HG02840 (cell line): ENCODE data around the gene HELZ2.
"Not testable (repeated sequence)": the region's sequence is repeated elsewhere in the genome, so short reads cannot be mapped to it uniquely, and the experiment has no call there.

Source experiments
- ATAC-seq: cut with Tn5 transposase; IDR thresholded peaks from one replicate; pipeline ENCODE4 v1.9.1; 2021; ENCODE audit warnings: mild to moderate bottlenecking, moderate library complexity, moderate number of reproducible peaks; ENCODE audit not compliant: unreplicated experiment, low FRiP score

The HELZ2 gene

DNA sequence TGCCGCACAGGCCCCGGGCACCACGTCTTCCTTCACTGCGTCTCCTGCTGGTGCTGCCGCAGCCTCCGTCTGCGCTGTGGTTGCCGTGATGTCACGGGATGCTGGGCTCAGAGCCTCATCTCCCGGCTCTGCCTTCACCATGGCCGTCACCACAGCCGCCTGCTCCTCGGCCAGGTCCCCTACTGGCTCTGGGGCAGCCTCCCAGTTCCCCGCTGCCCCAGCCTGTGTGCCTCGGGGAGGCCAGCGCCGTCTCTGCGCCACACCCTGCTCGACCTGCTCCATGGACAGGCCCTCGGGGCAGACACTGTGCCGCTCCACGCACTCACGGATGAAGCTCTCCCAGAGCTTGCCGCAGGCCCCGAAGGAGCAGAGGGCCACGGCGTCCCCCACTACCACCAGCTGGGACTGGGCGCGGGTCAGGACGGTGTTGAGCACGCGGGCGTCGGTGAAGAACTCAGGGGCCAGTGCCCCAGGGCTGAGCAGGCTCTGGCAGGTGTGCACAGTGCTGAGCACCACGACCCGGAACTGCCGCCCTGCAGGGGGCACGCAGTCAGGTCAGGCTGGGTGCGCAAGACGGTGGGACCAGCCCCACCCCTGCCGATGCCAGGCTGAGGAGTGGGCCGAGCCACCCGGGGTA lies 8.2 kb downstream of the HELZ2 start:
- no peak for ATAC-seq

DNA sequence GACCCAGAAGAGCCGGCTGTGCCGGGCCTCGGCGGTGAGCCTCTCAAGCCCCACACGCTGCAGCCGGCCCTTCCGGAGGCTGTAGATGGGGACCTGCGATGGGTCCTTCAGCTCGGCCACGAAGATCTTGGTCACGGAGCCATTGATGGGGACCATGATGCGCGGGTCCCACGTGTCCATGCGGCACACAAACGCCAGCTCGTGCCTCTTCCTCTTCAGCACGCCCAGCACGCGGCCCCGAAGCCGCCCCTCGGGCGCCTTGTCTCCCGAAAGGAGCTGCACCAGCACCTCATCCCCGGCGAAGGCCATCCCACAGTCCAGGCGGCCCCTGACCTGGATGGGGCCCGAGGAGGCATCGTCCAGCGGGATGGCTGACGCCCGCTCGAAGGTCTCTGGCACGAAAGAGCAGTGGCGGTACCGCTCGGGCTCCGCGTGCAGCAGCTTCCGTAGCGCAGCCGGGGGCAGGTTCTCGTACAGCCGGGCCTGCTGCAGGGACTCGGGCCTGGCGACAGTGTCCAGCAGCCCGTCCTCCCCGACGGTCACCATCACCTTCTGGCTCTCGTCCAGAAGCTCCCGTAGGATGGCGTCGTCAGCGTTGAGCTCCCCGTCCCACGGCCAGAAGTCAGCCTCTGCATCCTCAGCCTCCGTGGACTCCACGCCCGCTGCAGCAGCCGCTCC lies 8.9 kb downstream of the HELZ2 start:
- ATAC-seq, result no peak

DNA sequence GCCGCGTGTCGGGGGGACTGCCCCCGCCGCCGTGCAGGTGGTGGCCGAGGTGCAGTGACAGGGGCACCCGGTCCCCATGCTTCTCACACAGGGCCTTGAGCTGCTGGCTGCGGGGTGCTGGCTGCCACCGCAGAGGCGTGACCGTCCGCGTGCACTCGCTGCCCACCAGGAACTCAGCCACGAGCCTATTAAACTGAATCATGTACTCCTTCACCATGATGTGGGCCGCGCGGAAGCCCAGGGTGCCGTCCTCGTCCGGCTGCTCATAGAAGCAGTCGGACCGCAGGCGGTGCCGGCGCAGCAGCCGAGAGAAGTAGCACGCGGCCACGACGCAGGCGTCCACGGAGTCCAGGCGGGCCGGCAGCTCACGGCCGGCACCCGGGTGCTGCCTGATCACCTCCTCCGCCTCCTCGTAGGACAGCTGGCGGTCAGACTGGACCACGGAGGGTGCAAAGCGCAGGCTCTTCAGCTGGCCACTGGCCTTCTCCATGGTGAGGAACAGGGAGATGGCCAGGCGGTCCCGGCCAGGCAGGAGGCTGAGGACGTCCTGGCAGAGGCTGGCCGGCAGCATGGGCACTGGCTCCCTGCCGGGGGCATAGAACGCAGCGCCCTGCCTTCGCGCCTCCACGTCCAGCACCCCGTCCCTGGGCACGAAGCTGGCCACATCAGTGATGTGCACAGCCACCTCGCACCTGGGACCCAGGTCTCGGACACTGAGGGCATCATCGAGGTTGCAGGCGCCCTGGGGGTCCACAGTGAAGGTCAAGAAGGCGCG lies 9.8 kb downstream of the HELZ2 start:
- no peak for ATAC-seq

DNA sequence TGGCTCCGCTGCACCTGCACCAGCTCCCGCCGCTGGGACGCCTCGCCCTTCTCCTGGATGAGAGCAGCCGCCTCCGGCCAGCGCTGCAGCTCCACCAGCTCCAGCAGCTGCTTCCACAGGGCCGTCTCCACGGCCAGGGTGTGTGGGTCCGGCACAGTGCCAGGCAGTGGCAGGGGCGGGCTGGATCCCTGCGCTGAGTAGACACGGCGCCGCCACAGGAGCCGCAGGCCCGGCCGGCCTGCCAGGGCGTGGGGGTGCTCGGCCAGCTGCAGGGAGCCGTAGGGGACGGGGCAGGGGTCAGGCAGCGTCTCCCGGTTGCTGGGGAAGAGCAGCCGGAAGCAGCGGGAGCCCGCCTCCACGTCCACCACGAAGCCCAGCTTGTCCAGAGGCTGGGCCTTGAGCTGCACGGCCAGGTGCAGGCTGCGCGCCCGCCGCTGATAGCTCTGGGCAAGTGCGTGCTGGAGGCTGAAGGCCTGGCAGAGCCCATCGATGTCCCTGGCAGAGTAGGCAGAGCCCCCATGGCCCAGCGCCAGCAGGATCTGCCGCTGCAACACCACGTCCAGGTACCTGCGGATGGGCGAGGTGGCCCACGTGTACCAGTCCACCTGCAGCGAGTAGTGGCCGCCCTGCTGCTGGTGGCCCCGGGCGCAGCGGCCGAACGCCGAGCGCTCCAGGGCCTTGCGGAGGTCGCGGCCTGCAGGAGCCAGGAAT lies 10.7 kb downstream of the HELZ2 start:
- ATAC-seq, result no peak

DNA sequence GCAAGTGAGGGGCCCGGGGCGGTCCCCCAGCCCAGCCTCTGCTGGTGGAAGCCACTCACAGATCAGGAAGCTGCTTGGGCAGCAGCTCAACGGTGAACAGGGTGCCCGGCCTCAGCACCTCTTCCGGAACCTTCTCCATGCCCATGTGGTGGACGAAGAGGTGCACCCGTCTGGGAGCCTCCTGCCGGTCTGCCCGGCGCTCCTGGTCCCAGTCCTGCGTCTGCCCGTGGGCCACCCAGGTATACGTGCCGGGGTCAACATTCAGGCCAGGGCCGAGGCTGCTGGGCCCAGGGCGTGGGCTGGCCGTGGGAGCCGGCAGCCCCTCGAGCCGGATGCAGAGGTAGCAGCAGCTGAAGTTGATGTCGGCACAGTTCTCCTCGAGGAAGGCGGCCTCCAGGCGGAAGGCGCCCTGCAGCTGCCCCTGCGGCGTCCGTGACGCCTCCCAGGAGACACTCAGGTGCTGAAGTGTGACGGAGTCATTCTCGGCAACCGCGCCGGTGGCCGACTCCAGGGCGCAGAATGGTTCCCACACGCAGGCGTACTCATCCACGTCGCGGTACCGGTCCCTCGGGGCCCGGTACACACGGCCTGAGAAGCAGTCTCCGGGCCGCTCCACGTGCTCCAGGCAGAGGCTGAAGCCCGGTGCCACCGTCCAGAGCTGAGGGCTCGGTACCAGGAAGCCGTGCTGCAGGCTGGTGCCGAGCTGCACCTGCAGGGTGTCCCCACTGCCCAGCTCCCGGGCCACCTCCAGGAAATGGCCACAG lies 11.4 kb downstream of the HELZ2 start:
- no peak for ATAC-seq

DNA sequence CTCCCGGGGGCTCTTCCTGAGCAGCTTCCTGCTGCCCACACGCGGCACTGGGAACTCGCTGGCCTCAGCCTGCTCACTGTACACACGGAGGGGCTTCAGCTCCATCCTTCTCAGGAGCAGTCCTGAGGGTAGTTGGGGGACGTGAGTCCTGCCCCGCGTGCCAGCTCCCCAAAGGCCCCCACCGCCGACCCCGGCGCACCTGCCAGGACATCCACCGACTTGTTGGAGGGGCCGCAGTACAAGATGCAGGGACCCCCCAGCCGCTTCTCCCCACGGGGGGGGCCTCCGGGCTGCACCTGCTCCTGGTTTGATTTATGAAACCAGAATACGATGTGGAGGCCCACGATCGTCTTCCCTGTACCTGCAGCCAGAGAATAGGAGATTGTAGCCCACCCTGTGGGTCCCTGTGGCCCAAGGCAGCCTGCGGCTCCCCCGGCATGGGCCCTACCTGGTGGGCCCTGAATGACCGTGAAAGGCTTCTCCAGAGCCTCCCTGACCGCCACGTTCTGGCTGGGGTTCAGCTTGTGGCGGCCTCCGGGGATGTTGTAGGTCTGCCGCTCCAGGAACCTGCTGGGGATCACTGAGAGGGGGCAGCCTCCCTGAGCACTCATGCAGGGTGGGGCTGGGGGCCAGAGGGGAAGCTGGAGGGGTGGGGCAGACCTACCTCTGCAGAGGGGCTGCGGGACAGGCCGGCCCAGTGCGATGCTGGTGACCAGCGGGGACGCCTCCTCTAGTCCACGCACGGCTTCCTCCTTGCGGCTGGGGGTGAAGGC lies 12.2 kb downstream of the HELZ2 start:
- ATAC-seq, result no peak

DNA sequence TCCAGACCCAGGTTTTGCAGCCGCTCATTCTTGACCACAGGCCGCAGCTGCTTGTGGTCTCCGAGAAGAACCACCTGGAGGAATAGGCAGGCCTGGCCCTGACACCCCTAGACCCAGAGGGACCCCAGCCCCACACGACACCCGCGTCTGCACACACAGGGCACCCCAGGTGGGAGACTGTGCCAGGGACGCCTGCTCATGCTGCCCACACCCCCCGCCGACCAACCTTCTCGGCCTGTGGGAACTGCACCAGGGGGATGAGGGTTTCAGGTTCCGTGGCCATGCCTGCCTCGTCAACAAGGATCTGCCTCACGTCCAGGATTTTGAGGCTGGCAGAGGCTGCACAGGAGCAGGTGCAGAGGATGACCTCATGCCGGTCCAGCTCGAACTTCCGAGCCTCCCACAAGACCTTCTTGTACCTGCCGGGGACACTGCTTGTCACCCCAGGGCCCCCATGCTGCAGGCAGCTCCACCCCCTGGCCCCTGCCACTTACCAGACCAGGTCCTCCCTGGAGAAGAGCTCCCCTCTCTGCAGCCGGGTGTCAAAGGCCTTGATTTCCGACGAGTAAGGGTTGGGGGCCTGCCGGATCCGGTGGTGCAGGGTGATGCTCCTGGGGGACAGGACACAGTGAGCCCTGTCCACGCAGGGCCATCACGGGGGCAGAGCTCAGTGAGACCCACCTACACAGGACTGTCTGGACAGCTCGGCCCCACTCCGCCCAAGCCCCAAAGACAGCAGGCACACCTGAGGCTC lies 13.0 kb downstream of the HELZ2 start:
- ATAC-seq, result no peak

DNA sequence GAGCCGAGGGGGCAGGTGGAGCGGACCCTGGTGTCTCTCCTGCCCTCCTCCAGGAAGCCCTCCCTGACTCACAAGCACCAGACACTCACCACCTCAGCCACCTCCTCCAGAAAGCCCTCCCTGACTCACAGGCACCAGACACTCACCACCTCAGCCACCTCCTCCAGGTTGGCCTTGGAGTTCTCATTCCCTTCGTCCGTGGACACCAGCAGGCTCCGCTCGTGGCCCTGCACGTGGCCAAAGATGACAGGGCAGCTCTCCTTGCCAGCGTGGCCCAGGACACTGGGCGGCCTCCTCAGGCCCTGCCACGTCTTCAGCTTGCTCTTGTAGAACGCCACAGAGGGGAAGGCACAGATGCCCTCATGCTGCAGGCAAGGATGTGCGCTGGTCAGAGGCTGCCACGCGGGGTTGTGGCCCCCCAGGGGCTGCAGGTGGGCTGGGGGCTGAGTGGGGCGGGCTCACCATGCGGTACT lies 13.7 kb downstream of the HELZ2 start:
- ATAC-seq, result no peak

DNA sequence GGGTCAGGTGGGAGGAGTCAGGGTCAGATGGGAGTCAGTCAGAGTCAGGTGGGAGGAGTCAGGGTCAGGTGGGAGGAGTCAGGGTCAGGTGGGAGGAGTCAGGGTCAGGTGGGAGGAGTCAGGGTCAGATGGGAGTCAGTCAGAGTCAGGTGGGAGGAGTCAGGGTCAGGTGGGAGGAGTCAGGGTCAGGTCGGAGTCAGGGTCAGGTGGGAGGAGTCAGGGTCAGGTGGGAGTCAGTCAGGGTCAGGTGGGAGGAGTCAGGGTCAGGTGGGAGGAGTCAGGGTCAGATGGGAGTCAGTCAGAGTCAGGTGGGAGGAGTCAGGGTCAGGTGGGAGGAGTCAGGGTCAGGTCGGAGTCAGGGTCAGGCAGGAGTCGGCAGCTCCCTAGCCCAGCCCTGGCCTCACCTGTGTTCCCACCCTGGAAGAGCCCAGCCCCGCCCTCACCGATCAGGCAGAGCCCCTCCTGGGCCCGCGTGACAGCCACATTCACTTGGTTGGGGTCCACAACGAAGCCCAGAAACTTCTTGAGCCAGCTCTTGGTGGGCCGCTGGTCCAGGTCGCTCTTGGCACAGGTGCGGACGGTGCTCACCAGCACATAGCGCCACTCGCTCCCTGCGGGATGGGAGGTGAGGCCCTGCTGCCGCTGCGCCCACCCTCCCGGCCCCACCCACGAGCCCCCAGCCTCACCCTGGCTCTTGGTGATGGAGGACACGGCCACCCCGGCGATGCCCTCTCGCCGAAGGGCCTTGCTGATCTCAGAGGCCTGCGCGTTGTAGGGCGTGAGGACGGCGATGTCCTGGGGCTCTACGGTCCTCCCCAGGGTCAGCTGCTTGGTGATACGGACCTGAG lies 14.3 kb downstream of the HELZ2 start:
- not testable (repeated sequence) for ATAC-seq

DNA sequence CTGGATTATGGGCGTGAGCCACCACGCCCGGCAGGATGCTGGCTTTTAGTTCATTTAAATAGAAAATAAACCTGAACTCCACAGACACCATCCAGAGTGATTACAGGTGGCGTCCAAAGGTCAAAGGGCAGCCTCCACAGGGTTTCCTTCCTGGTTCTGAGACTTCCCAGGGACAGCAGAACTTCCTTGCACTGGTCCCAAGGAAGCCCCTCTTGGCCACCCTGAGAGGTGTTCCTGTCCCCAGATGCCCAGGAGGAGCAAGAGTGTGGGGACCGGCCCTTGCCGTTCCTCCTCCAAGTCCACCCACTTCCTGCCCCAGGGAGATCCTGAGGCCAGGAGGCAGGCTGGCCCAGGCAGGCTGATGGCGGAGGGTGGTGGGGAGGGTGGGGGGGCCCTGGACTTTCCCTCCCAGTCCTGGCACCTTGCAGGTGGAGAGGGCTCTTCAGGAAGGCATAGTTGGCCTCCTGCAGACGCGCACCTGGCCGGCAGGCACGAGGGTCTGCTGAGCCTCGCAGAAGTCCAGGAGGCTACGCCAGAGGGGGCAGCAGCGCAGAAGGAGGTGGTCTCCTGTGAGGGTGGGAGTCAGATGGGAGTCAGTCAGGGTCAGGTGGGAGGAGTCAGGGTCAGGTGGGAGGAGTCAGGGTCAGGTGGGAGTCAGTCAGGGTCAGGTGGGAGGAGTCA lies 15.1 kb downstream of the HELZ2 start:
- ATAC-seq, result no peak

DNA sequence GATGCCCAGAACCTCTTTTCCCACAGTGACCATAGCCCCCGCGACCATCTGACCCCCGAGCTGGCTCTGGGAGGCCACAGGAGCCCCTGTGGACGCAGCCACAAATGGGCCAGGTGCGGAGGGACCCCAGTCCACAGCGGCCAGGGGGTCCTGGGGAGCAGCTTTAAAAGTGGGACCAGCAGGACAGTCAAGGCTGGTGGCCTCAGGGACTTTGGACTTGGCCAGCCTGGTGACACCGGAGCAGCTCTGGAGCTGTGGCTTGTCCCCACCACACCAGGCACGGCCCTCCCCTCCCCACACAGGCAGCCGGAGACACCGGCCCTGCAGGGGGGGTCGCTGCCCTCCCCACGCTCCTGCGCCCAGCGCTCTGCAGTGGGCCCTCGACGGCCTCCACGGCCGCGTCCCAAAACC lies 16.6 kb downstream of the HELZ2 start:
- ATAC-seq, result no peak

DNA sequence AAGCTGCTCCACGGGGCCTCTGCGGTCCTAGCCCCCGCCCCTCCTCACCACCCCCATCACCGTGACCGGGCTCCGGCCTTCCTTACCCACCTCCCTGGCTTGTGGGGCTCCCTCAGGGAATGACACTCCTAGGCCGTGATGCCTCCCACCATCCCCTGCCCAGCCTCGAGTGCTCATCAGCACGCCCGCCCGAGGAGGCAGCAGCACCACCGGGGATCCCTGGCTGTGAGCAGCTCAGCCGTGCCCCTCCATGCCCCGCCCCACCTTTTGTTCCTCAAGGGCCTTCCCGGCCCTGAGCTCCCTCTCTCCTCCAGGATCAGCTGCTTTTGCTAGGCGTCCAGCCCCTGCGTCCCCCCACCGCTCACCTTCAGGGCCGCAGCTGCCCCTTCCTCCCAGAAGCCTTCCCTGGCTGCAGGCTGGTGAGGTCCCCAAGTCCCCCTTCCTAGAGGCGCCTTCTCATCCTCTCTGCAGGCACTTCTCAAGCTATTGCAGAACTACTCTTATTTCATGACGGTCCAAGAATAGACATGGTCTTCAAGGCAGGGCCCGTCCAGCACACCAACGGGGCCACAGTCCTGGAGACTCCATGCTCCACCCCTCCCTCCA lies 17.1 kb downstream of the HELZ2 start:
- ATAC-seq, result no peak

DNA sequence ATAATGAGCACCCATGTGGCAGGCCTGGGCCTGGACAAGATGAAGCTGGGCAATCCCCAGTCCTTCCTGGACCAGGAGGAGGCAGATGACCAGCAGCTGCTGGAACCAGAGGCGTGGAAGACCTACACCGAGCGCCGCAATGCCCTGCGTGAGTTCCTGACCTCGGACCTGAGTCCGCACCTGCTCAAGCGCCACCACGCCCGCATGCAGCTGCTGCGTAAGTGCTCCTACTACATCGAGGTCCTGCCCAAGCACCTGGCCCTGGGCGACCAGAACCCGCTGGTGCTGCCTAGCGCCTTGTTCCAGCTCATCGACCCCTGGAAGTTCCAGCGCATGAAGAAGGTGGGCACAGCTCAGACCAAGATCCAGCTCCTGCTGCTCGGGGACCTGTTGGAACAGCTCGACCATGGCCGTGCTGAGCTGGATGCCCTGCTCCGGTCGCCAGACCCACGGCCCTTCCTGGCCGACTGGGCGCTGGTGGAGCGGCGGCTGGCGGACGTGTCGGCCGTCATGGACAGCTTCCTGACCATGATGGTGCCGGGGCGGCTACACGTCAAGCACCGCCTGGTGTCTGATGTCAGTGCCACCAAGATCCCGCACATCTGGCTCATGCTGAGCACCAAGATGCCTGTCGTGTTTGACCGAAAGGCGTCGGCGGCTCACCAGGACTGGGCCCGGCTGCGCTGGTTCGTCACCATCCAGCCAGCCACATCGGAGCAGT lies 18.2 kb downstream of the HELZ2 start:
- no peak for ATAC-seq

DNA sequence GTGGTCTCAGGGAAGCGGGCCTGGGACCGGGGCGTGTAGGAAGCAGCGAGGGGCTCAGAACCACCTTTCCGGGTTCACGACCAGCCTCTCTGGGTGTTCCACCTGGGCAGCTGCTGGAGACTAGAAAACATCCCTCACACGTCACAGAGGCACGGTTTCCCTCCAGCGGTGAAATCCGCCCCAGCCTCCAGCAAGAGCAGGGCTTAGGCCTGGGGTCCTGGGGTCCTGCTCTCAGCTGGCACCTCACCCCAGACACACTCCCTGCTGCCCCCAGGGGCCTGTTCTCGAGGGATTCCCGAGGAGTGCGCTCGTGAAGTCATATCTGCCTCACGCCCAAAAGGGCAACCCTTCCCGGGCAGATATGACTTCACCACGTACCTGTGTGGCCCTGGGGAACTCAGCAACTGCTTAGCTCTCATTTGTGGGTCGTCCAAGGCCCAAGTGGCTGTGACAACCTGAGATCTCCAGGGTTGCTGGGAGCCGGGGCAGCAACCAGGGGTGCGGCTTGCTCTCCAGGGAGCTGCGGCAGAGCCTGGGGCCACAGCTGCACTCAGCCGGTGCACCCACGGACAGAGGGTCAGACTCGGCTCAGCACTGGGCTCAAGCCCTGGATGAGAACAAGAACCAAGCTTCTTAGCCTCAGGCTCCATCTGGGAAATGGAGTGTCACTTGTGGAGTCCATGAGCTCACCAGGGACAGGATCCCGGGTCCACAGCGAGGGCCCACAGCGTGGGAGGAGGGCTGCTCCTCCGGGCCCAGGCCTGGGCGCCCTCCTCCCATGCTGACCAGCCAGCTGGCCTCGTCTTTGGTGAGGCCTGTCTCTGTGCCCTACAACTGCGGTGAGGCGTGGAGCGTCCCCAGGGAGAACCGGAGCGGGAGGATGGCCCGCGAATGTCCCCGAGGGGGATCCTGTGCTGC lies 19.4 kb downstream of the HELZ2 start:
- no peak for ATAC-seq

DNA sequence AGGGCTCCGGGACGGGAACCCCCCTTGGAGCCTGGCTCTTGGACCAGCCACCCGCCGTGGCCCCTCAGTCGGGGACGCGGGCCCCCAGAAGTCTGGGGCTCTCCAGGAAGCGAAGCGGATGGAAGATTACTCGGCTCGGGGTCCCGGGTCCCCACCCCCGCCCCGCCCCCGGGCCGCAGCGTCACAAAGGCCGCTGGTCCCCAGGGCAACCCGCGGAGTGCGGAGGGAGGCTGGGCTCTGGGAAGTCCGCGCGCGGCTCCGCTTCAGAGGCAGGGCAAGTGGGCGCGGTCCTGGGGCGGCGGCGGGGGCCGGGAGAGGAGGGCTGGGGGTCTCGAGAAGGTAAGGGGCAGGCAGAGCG lies 20.1 kb downstream of the HELZ2 start, which contains the start of gene FNDC11:
FNDC11 (plus strand) TSS at position 227 of the 358 bp plus-strand sequence. CDS start 1,505 bp downstream, outside the sequence.
- no peak for ATAC-seq
